WTC11 (cell line): ENCODE results near the gene ITGA8. TPM values are rescaled to one million over a fixed set of nuclear protein-coding genes. Genes with fewer than 3 reads are reported as not detected.

Experiments used
- ATAC-seq: fragments of 200-7000 bp; cut with Tn5 transposase; 2 replicates; pipeline ENCODE4 v1.10.0; 2021; ENCODE audit warnings: mild to moderate bottlenecking, moderate library complexity
- CTCF ChIA-PET: fragments of 300-600 bp; sonication (Branson Sonifier 250); formaldehyde crosslinking; loops from one replicate; lab custom pipeline; 2021; ENCODE audit warnings: antibody characterized with exemption; lab: Charles Lee
- POLR2A ChIA-PET: fragments of 350-600 bp; sonication (Branson Sonifier 250); formaldehyde crosslinking; loops from one replicate; lab custom pipeline; 2021; ENCODE audit warnings: antibody characterized with exemption; lab: Charles Lee
- DNase-seq: peaks from one replicate; pipeline ENCODE4 v3.0.0; 2021; ENCODE audit warnings: low spot score
- H3K27ac Mint-ChIP-seq: 2 replicates; pipeline ENCODE4 v1.8.0; 2021; ENCODE audit warnings: mixed read lengths
- H3K27me3 Mint-ChIP-seq: 2 replicates; pipeline ENCODE4 v1.8.0; 2021; ENCODE audit warnings: low read depth, mild to moderate bottlenecking, moderate library complexity, mixed read lengths
- H3K36me3 Mint-ChIP-seq: 2 replicates; pipeline ENCODE4 v1.8.0; 2021; ENCODE audit warnings: mixed read lengths
- H3K4me1 Mint-ChIP-seq: 2 replicates; pipeline ENCODE4 v1.8.0; 2022; ENCODE audit warnings: mixed read lengths
- H3K4me3 Mint-ChIP-seq: 2 replicates; pipeline ENCODE4 v1.8.0; 2021; ENCODE audit warnings: mild to moderate bottlenecking, moderate library complexity, mixed read lengths
- H3K9me3 Mint-ChIP-seq: 2 replicates; pipeline ENCODE4 v1.8.0; 2021; ENCODE audit warnings: mixed read lengths
- ATF3 ChIP-seq: sonication (generic); formaldehyde crosslinking; conservative IDR thresholded peaks from 2 replicates; pipeline ENCODE4 v1.8.1; 2022; ENCODE audit warnings: mild to moderate bottlenecking, missing genetic modification reagents
- CREB1 ChIP-seq: sonication (generic); formaldehyde crosslinking; IDR thresholded peaks from 2 replicates; pipeline ENCODE4 v1.8.0; 2023; ENCODE audit warnings: mild to moderate bottlenecking, missing genetic modification reagents
- ESRRA ChIP-seq: sonication (generic); formaldehyde crosslinking; IDR thresholded peaks from 2 replicates; pipeline ENCODE4 v1.8.1; 2022; ENCODE audit warnings: mild to moderate bottlenecking, missing genetic modification reagents, borderline replicate concordance
- FOXP4 ChIP-seq: sonication (generic); formaldehyde crosslinking; IDR thresholded peaks from 2 replicates; pipeline ENCODE4 v1.8.0; 2022; ENCODE audit warnings: mild to moderate bottlenecking, missing genetic modification reagents
- GTF2I ChIP-seq: fragments of 250-450 bp; sonication (Bioruptor Pico); conservative IDR thresholded peaks from 2 replicates; pipeline ENCODE4 v1.4.0; 2021; ENCODE audit warnings: mild to moderate bottlenecking
- HMGA2 ChIP-seq: fragments of 250-450 bp; sonication (Bioruptor Pico); IDR thresholded peaks from 2 replicates; pipeline ENCODE4 v1.4.0; 2021; ENCODE audit warnings: mild to moderate bottlenecking, moderate library complexity
- NR2C2 ChIP-seq: sonication (generic); formaldehyde crosslinking; IDR thresholded peaks from 2 replicates; pipeline ENCODE4 v1.8.0; 2022; ENCODE audit warnings: mild to moderate bottlenecking, missing genetic modification reagents
- NR3C1 ChIP-seq: sonication (generic); formaldehyde crosslinking; conservative IDR thresholded peaks from 2 replicates; pipeline ENCODE4 v1.8.1; 2023; ENCODE audit warnings: low read depth, mild to moderate bottlenecking, missing genetic modification reagents
- RELA ChIP-seq: sonication (generic); formaldehyde crosslinking; IDR thresholded peaks from 2 replicates; pipeline ENCODE4 v1.8.1; 2022; ENCODE audit warnings: missing genetic modification reagents, mild to moderate bottlenecking, borderline replicate concordance
- RORB ChIP-seq: fragments of 250-450 bp; sonication (Bioruptor Pico); IDR thresholded peaks from 2 replicates; pipeline ENCODE4 v1.9.0; 2021; ENCODE audit warnings: mild to moderate bottlenecking
- SOX15 ChIP-seq: fragments of 250-450 bp; sonication (Bioruptor Pico); IDR thresholded peaks from 2 replicates; pipeline ENCODE4 v1.9.0; 2021; ENCODE audit warnings: mild to moderate bottlenecking
- TCF7 ChIP-seq: sonication (generic); formaldehyde crosslinking; IDR thresholded peaks from 2 replicates; pipeline ENCODE4 v1.8.0; 2022; ENCODE audit warnings: mild to moderate bottlenecking, low read depth, missing genetic modification reagents, moderate library complexity
- ZBTB43 ChIP-seq: sonication (generic); formaldehyde crosslinking; IDR thresholded peaks from 2 replicates; pipeline ENCODE4 v1.8.1; 2023; ENCODE audit warnings: mild to moderate bottlenecking, missing genetic modification reagents
- ZNF396 ChIP-seq: fragments of 250-450 bp; sonication (Bioruptor Pico); IDR thresholded peaks from 2 replicates; pipeline ENCODE4 v1.8.0; 2021; ENCODE audit warnings: mild to moderate bottlenecking, moderate library complexity, borderline replicate concordance
- ZNF425 ChIP-seq: fragments of 250-450 bp; sonication (Bioruptor Pico); conservative IDR thresholded peaks from 2 replicates; pipeline ENCODE4 v1.9.0; 2021; ENCODE audit warnings: mild to moderate bottlenecking
- ZNF671 ChIP-seq: fragments of 250-450 bp; sonication (Bioruptor Pico); IDR thresholded peaks from 2 replicates; pipeline ENCODE4 v1.8.0; 2021; ENCODE audit warnings: mild to moderate bottlenecking
- total RNA-seq: library from RNA; stranded (reverse); gene quantifications from 3 replicates; pipeline ENCODE4 v1.2.3, GENCODE V29; 2021
- TF ChIP-seq, protein P1 (sequence below): fragments of 250-450 bp; sonication (Bioruptor Pico); IDR thresholded peaks from 2 replicates; pipeline ENCODE4 v1.9.0; 2021; ENCODE audit warnings: mild to moderate bottlenecking
- TF ChIP-seq, protein P2 (sequence below): sonication (generic); formaldehyde crosslinking; IDR thresholded peaks from 2 replicates; pipeline ENCODE4 v1.8.1; 2023; ENCODE audit warnings: mild to moderate bottlenecking, missing genetic modification reagents, moderate library complexity
- TF ChIP-seq, protein P3 (sequence below): sonication (generic); formaldehyde crosslinking; IDR thresholded peaks from 2 replicates; pipeline ENCODE4 v1.8.0; 2022; ENCODE audit warnings: mild to moderate bottlenecking, missing genetic modification reagents
- TF ChIP-seq, protein P4 (sequence below): sonication (generic); formaldehyde crosslinking; IDR thresholded peaks from 2 replicates; pipeline ENCODE4 v1.8.1; 2022; ENCODE audit warnings: mild to moderate bottlenecking, moderate library complexity, missing genetic modification reagents

Gene ITGA8
- total RNA-seq, 1 experiment from 2014 or later: not detected

DNA sequence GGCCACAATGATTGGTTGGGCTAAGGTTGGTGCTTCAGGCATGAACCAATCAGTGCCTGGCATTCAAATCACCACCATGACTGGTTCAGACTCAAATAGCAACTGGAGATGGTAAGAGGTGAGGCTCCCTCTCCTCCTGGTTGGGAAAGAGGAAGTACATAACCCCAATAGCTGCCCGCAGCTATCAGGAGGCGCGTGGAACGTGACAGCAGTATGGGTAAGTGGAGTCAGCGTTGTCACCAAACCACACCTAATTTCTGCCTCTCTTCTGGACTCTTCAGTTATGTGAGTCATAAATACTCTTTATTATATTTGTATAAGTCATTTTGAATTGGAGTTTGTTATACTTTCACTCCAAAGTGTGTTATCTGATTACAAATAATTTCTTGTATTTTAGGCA is 17.9 kb upstream of the ITGA8 start (continued):
- no peak for TF ChIP-seq ZNF396
- TF ChIP-seq ZNF425 (CRISPR knock-in tag): no peak
- no peak for TF ChIP-seq GTF2I (CRISPR knock-in tag)
- TF ChIP-seq RORB: no peak
- TF ChIP-seq HMGA2 (CRISPR knock-in tag): no peak
- TF ChIP-seq NR3C1: no peak
- TF ChIP-seq CREB1: no peak
- TF ChIP-seq NR2C2: no peak
- TF ChIP-seq, protein P1, sequence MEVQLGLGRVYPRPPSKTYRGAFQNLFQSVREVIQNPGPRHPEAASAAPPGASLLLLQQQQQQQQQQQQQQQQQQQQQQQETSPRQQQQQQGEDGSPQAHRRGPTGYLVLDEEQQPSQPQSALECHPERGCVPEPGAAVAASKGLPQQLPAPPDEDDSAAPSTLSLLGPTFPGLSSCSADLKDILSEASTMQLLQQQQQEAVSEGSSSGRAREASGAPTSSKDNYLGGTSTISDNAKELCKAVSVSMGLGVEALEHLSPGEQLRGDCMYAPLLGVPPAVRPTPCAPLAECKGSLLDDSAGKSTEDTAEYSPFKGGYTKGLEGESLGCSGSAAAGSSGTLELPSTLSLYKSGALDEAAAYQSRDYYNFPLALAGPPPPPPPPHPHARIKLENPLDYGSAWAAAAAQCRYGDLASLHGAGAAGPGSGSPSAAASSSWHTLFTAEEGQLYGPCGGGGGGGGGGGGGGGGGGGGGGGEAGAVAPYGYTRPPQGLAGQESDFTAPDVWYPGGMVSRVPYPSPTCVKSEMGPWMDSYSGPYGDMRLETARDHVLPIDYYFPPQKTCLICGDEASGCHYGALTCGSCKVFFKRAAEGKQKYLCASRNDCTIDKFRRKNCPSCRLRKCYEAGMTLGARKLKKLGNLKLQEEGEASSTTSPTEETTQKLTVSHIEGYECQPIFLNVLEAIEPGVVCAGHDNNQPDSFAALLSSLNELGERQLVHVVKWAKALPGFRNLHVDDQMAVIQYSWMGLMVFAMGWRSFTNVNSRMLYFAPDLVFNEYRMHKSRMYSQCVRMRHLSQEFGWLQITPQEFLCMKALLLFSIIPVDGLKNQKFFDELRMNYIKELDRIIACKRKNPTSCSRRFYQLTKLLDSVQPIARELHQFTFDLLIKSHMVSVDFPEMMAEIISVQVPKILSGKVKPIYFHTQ (CRISPR knock-in tag): no peak

DNA sequence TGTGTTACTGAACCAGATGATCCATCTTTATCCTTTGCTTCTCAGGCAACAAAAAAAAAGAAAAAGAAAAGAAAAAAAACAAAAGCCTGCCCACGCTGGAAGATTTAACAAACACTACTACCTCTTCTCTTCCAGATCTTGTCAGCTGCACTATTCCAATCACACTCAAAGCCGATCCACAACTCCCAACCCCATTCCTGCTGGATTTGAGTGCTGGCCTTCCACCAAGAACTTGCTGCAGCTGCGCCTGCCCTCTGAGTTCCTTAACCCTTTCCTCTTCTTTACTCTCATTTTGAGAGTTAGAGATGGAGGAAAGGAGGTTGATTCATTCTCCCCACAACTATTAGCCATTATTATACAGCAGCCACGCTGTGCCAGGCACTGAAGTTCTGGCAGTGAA is 16.0 kb upstream of the ITGA8 start:
- no peak for DNase-seq
- ATAC-seq: no peak
- Mint-ChIP-seq H3K4me1 (no peaks in the 10 kb centered on the region), H3K27ac (no peak overlapping the region), H3K27me3 (no peaks in the 10 kb centered on the region; the same call in 1 of the 2 replicates), H3K4me3 (no peak overlapping the region), H3K36me3 (peaks cover 9% of the 10 kb centered on the region; the same call in 1 of the 2 replicates), H3K9me3 (peaks cover 30% of the 10 kb centered on the region)
- CTCF ChIA-PET: interaction anchor here (2.1 kb wide), 1 partner anchor 16 kb away, joined by 9 read pairs; the partner anchor contains the start of gene ITGA8
- POLR2A ChIA-PET: no interaction called here
- no peak for TF ChIP-seq ESRRA (CRISPR knock-in tag)

- H3K4me3 Mint-ChIP-seq: no peak overlapping the region
- ChIA-PET CTCF (no interaction called here), POLR2A (interaction anchor here (0.7 kb wide), 1 partner anchor 121 kb away, joined by 3 read pairs; no protein-coding TSS in a partner anchor)
- no peaks in the 10 kb centered on the region for H3K4me1 Mint-ChIP-seq
- peaks cover 9% of the 10 kb centered on the region; the same call in 1 of the 2 replicates for H3K36me3 Mint-ChIP-seq
- H3K9me3 Mint-ChIP-seq: peaks cover 36% of the 10 kb centered on the region
- TF ChIP-seq, protein P2, sequence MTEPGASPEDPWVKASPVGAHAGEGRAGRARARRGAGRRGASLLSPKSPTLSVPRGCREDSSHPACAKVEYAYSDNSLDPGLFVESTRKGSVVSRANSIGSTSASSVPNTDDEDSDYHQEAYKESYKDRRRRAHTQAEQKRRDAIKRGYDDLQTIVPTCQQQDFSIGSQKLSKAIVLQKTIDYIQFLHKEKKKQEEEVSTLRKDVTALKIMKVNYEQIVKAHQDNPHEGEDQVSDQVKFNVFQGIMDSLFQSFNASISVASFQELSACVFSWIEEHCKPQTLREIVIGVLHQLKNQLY (CRISPR knock-in tag): no peak
- TF ChIP-seq FOXP4 (CRISPR knock-in tag): no peak
- no peak for DNase-seq
- H3K27ac Mint-ChIP-seq: no peak overlapping the region
- no peaks in the 10 kb centered on the region for H3K27me3 Mint-ChIP-seq
- ATAC-seq: no peak
These were observed 10.6 kb upstream of the ITGA8 start for GRCh38 chr10:15730341-15730740.

- ATAC-seq: no peak
- peaks cover 9% of the 10 kb centered on the region; the same call in 1 of the 2 replicates for H3K36me3 Mint-ChIP-seq
- DNase-seq: no peak
- H3K4me3 Mint-ChIP-seq: no peak overlapping the region
- H3K9me3 Mint-ChIP-seq: peaks cover 36% of the 10 kb centered on the region
- ChIA-PET CTCF (interaction anchor here (1.0 kb wide), 1 partner anchor 10 kb away, joined by 3 read pairs; the partner anchor contains the start of gene ITGA8), POLR2A (interaction anchor here (0.6 to 0.7 kb wide), 2 partner anchors 45 to 121 kb away, joined by 3 read pairs; no protein-coding TSS in a partner anchor)
- no peaks in the 10 kb centered on the region for H3K4me1 Mint-ChIP-seq
- H3K27me3 Mint-ChIP-seq: no peaks in the 10 kb centered on the region
- no peak overlapping the region for H3K27ac Mint-ChIP-seq
- no peak for TF ChIP-seq CREB1
- TF ChIP-seq, protein P3, sequence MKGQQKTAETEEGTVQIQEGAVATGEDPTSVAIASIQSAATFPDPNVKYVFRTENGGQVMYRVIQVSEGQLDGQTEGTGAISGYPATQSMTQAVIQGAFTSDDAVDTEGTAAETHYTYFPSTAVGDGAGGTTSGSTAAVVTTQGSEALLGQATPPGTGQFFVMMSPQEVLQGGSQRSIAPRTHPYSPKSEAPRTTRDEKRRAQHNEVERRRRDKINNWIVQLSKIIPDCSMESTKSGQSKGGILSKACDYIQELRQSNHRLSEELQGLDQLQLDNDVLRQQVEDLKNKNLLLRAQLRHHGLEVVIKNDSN (CRISPR knock-in tag): no peak
- TF ChIP-seq ZBTB43 (CRISPR knock-in tag): no peak
- no peak for TF ChIP-seq RELA (CRISPR knock-in tag)
- no peak for TF ChIP-seq ATF3
- TF ChIP-seq TCF7: no peak
- TF ChIP-seq ZNF671: no peak
- TF ChIP-seq, protein P4, sequence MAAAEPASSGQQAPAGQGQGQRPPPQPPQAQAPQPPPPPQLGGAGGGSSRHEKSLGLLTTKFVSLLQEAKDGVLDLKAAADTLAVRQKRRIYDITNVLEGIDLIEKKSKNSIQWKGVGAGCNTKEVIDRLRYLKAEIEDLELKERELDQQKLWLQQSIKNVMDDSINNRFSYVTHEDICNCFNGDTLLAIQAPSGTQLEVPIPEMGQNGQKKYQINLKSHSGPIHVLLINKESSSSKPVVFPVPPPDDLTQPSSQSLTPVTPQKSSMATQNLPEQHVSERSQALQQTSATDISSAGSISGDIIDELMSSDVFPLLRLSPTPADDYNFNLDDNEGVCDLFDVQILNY (CRISPR knock-in tag): no peak
- TF ChIP-seq SOX15 (CRISPR knock-in tag): no peak
These were observed 10.2 kb upstream of the ITGA8 start for GRCh38 chr10:15729890-15730289.
